Dermis lymphatic vessel endothelial cell (primary cell): ENCODE data around the gene HOXA7. TPM values are rescaled to one million over a fixed set of nuclear protein-coding genes. Genes with fewer than 3 reads are reported as not detected.

Experiments used
- total RNA-seq: library from RNA; depleted of rRNA; stranded (reverse); fragments of >200 nt; gene quantifications from 2 replicates; pipeline ENCODE4 v1.2.1, GENCODE V29; 2014

The HOXA7 gene
- 1.4 and 2.5 TPM in 2 replicates for total RNA-seq

GRCh38 chr7:27156508-27156898 is at the start of gene HOXA7:
Gene HOXA7 (minus strand): TSS chr7:27156675. CDS start chr7:27156545, 130 bp downstream.

GRCh38 chr7:27199849-27200760 is 43.6 kb upstream of the HOXA7 start, which contains the start of gene HOXA13:
Gene HOXA13 (minus strand): TSS chr7:27200091. CDS start chr7:27200077, 14 bp downstream.

GRCh38 chr7:27185013-27185853 is 28.8 kb upstream of the HOXA7 start, which contains the start of gene HOXA11:
Gene HOXA11 (minus strand): TSS chr7:27185232. CDS start chr7:27185144, 88 bp downstream.

GRCh38 chr7:27173956-27174873 is 17.7 kb upstream of the HOXA7 start, which contains the start of gene HOXA10:
Gene HOXA10 (minus strand): TSS chr7:27174320. CDS start chr7:27174306, 14 bp downstream.

GRCh38 chr7:27165089-27165995 is 8.9 kb upstream of the HOXA7 start, which contains the start of gene HOXA9:
Gene HOXA9 (minus strand): TSS chr7:27165537. CDS start chr7:27165457, 80 bp downstream.

GRCh38 chr7:27151931-27152815 is 4.3 kb downstream of the HOXA7 start, which contains the start of gene HOXA3:
Gene HOXA3 (minus strand): TSS chr7:27152583. CDS start chr7:27110640, 41,943 bp downstream.

GRCh38 chr7:27147199-27148030 is 9.1 kb downstream of the HOXA7 start, which contains the start of gene HOXA6:
Gene HOXA6 (minus strand): TSS chr7:27147774. CDS start chr7:27147749, 25 bp downstream.

GRCh38 chr7:27143023-27143949 is 13.2 kb downstream of the HOXA7 start, which contains the start of gene HOXA5:
Gene HOXA5 (minus strand): TSS chr7:27143681. CDS start chr7:27143607, 74 bp downstream.

GRCh38 chr7:27130540-27131389 is 25.7 kb downstream of the HOXA7 start, which contains the start of gene HOXA4:
Gene HOXA4 (minus strand): TSS chr7:27130757. CDS start chr7:27130733, 24 bp downstream.

Other genes with a start within 250 kb of the HOXA7 start
- gene HOXA1, start 60.7 kb downstream of the HOXA7 start, total RNA-seq, result 0.43 and 0.65 TPM in 2 replicates
- 0.11 and 0.43 TPM in 2 replicates for gene HOXA2, start 54.0 kb downstream of the HOXA7 start, total RNA-seq
- gene HOXA4, start 25.9 kb downstream of the HOXA7 start, total RNA-seq, result 0.43 and 0.65 TPM in 2 replicates
- 2.3 and 10.7 TPM in 2 replicates for gene HOXA5, start 13.0 kb downstream of the HOXA7 start, total RNA-seq
- 1.8 and 2.7 TPM in 2 replicates for gene HOXA6, start 8.9 kb downstream of the HOXA7 start, total RNA-seq
- gene HOXA3, start 4.1 kb downstream of the HOXA7 start, total RNA-seq, result 2.8 and 5.4 TPM in 2 replicates
- 2.6 and 3.8 TPM in 2 replicates for gene HOXA9, start 8.9 kb upstream of the HOXA7 start, total RNA-seq
- gene HOXA10, start 17.6 kb upstream of the HOXA7 start, total RNA-seq, result 1.0 and 1.8 TPM in 2 replicates
- gene HOXA11, start 28.6 kb upstream of the HOXA7 start, total RNA-seq, result 0.09 and 0.11 TPM in 2 replicates
- not detected in 2 replicates for gene HOXA13, start 43.4 kb upstream of the HOXA7 start, total RNA-seq
- gene EVX1, start 86.1 kb upstream of the HOXA7 start, total RNA-seq, result not detected in 2 replicates